ENCODE data around the gene CD200R1L.

The CD200R1L gene

DNA sequence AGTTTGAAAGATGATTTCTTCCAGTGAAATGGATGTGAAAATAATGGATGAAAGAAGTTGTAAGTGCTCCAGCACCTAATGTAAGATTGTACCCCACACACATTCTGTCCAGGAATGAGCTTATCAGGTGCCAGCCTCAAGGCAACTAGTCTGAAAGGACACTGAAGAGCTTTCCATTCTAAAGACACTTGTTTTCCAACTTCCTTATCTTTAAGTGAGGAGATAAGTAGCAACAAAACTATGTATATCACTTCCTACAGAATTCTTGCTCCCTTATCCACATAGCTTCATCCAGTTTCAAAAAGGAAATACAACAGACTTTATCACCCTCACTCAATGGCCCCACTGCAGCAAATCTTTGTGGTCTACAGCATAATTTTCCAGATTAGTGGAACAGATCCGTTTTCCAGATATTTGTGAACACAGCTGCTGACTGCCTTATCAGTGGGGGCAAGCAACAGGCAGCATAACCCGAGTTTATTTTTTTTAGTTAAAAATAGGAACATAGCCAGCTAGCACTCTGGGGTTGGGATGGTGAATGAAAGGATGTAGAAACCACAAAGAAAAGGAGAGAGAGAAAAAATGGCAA, 60.6 kb downstream of the CD200R1L start:
- no peak for DNase-seq

GRCh38 chr3:112785321-112786001, 61.2 kb downstream of the CD200R1L start:
- DNase-seq = no peak

- DNase-seq = no peak
Measured at GRCh38 chr3:112782491-112782890, 64.2 kb downstream of the CD200R1L start.

GRCh38 chr3:112781599-112781998, 65.1 kb downstream of the CD200R1L start:
- DNase-seq = no peak

DNA sequence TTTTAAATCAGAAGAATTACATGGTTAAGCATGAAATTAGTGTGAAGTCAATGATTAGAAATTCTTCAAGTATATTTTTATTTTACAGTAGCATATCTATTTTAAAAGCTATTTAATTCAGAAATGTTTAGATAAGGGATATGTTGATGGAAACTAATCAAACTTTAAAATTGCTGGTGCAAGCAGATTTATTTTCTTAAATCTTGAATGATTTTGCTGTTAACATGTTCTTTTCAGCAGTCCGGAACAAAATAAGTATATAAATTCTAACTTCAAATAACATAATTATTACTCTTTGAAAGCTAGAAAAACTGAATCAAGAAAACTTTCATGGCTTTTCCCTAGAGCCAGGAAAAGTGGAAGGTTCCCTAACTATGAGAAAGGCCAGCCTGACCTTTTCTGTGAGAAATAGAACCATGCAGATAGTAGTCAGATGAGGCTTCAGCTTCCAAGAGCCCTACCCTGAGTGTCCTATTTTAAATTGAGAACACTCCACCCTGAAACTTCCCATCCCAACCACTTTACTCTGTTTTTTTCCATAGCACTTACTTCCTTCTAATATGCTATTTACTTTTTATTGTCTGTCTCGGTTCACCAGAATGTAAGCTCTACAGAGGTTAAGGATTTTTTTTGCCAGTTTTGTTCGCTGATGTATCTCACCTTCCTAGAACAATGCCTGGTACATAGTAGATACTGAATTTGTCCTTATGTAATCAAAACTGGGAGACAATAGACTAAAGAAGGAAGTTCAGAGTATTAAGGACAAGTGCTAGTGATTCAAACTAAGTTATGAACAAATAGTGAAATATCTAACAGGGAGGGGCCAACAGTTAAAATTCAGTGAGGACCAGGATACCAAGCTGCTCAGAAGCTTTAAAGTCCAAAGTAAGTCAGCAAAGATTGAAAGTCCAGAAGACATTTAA, 66.8 kb downstream of the CD200R1L start:
- DNase-seq = no peak

DNA sequence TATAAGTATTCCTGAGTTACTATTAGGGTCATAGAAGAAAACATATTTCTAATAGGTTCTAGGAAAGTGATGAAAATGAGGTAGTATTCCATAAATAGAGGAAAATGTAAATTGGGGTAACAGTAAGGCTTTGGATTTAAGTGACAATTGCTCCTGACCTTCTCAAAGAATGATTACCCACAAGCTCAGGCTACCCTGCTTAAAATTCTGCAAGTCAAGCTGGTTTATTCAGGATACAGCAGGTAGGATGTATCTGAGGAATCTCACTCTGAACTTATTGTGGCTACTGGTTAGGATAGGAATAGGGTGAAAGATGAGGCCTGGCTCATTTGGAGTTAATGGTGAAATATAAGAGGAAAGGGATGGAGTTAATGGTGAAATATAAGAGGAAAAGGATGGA, 67.7 kb downstream of the CD200R1L start:
- DNase-seq = no peak

GRCh38 chr3:112778353-112778948, 68.2 kb downstream of the CD200R1L start:
- no peak for DNase-seq

GRCh38 chr3:112777811-112778210, 68.9 kb downstream of the CD200R1L start:
- no peak for DNase-seq

DNA sequence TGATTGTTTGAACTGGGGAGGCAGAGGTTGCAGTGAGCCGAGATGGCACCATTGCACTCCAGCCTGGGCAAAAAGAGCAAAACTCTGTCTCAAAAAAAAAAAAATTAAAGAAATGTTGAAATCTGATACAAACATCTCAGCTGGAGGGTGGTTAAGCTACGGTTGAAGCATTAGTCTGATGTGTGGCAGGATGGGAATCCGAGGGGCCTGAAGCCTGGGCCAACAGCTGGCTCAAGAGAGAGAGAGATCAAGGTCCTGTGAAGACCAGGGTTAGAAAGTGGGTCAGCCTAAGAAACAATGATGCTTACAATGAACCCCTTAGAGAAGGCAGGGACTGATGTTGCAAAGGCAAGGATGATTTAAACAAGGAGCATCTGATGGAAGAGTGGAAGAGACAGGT, 69.8 kb downstream of the CD200R1L start:
- no peak for DNase-seq

- no peak for DNase-seq
Measured at GRCh38 chr3:112776000-112776399, 70.7 kb downstream of the CD200R1L start.

GRCh38 chr3:112775011-112775742, 71.5 kb downstream of the CD200R1L start:
- no peak for DNase-seq

- no peak for DNase-seq
Measured at GRCh38 chr3:112774293-112774926, 72.3 kb downstream of the CD200R1L start.

DNA sequence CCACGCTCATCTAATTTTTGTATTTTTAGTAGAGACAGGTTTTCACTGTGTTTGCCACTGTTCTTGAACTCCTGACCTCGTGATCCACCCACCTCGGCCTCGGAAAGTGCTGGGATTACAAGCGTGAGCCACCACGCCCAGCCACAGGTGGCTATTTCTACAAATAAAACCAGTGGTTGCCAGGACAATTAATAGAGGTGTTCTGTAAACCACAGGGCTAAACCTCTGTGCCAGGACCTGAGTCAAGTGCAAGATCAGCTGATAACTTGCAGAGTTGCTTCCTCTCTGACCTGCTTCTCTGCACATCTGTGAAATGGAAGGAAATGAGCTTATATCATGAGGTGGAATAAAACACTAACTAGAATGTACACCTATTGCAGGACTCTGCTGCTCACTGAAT, 72.8 kb downstream of the CD200R1L start:
- DNase-seq = no peak

DNA sequence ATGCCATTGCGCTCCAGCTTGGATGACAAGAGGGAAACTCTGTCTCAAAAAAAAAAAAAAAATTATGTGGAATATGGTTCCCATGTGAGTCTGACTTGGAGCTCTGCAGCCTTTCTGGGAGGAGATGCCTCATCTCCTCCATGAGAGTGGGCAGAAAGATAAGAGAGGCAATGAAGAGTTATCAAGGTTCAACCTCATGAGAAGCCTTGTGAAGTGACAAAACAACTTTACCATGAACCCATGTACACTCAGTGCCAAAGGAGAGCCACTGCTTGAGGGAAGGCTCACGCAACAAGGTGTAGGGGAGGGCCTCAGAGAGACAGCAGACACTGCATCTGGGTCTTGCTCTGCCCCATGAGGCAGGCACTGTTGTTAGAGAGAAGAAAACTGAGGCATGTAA, 75.7 kb downstream of the CD200R1L start:
- DNase-seq = no peak

GRCh38 chr3:112770032-112770626, 76.5 kb downstream of the CD200R1L start:
- DNase-seq = no peak

- DNase-seq = no peak
Measured at GRCh38 chr3:112769286-112769978, 77.2 kb downstream of the CD200R1L start.

DNA sequence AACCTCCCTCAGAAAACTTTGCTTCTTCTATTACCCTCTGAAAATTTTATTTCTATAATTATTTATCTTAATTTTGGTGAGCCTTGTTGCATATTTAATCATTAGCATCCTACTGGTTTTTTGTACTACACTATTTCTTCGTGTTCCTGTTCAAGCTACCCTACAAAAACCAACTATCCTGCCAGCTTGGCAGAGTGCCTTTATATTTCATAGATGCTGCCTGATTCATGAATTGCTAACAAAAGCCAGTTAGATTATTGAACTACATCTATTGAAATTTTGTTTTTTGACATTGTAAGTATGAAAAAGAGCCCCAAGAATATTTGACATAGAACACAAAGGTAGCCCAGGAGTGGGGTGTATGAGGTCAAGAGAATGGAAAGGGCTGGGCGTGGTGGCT, 78.9 kb downstream of the CD200R1L start:
- no peak for DNase-seq

DNA sequence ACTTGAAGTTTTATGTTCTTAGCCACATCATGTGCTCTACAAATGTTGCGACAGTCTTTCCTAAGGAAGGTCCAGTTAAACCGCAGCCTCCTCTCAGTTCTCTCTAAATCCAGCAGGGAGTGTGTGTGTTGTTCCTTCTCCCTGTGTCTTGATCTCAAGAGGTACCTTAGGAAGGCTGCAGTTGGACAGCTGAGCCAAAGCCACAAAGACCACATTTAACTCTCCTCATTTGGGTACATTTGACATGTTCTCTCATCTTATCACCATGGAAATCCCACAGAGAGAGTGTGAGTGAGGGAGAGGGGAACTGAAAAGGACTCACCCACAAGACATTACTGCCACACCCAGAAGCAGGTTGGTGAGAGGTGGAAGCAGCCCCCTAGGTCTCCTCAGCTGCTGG, 79.5 kb downstream of the CD200R1L start:
- DNase-seq = no peak
